Fibroblast of skin of right biceps (primary cell): ENCODE results near the gene C19orf67.
A peak's percentile ranks its signal among the peaks of the same experiment; 100 is the strongest.
"Not testable (repeated sequence)": the region's sequence is repeated elsewhere in the genome, so short reads cannot be mapped to it uniquely, and the experiment has no call there.

Source experiments
- DNase-seq: peaks from one replicate; pipeline ENCODE4 v3.0.0-alpha.2; 2013

C19orf67 gene

GRCh38 chr19:14055396-14055795 is 30.2 kb downstream of the C19orf67 start:
- no peak for DNase-seq

DNA sequence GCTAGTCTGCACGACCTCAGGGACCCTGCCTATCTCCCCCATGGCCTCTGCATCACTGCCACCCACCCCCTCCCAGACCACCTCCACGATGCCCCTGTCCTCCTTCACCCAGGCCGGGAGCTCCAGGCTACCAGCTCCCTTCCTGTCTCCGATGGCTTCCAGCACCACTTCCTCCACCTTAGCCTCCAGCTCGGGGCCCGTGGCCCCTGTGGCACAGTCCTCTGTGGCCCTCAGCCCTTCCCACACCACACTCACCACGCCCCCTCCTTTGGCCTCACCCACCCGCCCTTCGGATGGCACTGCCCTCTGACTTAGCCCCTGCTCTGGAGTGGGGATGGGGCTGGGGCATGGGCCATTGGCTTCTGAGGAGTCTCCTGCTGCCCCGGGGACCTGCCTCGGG is 30.9 kb downstream of the C19orf67 start:
- DNase-seq: no peak

GRCh38 chr19:14054099-14054498 is 31.5 kb downstream of the C19orf67 start:
- no peak for DNase-seq

DNA sequence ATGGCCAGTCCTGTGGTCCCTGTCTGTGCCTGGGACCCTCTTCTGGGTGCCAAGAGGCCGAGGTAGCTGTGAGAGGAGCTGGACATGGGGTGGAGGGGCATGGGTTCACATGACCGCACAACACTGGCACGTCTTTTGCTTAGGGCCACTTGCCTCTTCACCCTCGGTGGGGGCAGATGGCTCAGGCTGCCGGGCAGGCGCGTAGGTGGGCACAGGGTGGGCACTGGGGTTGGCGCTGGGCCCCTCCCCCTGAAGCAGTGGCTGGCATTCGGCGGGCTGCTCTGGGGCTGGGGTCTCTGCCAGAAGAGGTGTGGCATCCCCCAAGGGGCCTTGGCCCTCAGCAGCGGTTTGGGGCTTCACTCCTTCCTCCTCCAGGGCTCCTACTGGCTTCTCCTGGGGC is 32.1 kb downstream of the C19orf67 start:
- DNase-seq: no peak

GRCh38 chr19:14053032-14053431 is 32.6 kb downstream of the C19orf67 start:
- no peak for DNase-seq

DNA sequence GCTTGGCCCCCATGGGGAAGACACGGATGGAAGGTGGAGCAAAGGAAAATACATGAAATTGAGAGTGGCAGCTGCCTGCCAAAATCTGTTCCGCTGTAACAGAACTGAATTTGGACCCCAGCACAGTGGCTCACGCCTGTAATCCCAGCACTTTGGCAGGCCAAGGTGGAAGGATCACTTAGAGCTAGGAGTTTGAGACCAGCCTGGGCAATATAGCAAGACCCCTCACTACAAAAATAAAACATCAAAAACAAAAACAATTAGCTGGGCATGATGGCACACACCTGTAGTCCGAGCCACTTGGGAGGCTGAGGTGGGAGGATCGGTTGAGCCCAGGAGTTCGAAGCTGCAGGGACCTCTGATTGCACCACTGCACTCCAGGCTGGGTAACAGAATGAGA is 33.1 kb downstream of the C19orf67 start:
- DNase-seq: no peak

DNA sequence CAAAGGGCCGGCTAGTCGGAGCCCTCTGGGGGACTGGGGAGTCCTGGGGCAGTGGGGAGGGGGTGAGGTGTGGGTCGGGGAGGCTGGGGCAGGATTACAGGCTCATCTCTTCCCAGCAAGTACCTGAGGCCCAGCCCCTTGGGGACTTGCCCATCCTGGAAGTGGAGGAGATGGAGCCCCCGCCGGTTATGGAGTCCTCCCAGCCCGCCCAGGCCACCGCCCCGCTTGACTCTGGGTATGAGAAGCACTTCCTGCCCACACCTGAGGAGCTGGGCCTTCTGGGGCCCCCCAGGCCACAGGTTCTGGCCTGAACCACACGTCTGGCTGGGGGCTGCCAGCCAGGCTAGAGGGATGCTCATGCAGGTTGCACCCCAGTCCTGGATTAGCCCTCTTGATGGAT is 33.6 kb downstream of the C19orf67 start:
- DNase-seq: no peak

GRCh38 chr19:14050961-14051360 is 34.6 kb downstream of the C19orf67 start:
- not testable (repeated sequence) for DNase-seq

DNA sequence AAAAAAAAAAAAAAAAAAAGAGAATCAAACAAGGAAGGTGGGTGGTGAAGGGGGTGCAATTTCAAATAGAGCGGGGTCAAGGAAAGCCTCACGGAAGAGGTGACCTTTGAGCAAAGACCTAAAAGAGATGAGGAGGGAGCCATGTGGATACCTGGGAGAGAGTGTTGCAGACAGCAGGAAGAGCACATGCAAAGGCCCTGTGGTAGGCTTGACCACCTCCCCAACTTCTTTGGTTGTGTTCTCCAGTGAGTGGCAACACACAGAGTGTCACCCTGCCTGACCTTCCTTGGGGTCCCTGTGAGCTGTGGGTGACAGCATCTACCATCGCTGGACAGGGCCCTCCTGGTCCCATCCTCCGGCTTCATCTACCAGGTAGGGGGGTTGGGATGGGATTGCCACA is 35.1 kb downstream of the C19orf67 start:
- DNase-seq: no peak

- DNase-seq: peak; percentile 18
These were observed 37.0 kb downstream of the C19orf67 start for GRCh38 chr19:14048443-14049153.

- not testable (repeated sequence) for DNase-seq
These were observed 37.7 kb downstream of the C19orf67 start for GRCh38 chr19:14047866-14048265.

GRCh38 chr19:14042659-14043608 is 42.6 kb downstream of the C19orf67 start:
- peak; percentile 52 for DNase-seq

- no peak for DNase-seq
These were observed 46.4 kb downstream of the C19orf67 start for GRCh38 chr19:14039181-14039580.

DNA sequence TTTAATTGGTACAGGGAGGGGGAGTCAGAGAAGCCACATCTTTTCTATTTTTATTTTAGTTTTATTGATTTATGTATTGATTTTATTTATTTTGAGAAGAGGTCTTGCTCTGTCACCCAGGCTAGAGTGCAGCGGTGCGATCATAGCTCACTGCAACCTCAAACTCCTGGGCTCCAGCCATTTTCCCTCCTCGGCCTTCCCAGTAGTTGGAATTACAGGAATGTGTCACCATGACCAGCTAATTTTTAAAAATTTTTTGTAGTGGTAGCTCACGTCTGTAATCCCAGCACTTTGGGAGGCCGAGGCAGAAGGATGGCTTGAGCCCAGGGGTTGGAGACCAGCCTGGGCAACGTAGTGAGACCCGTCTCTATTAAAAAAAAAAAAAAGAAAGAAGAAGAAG is 49.9 kb downstream of the C19orf67 start:
- DNase-seq: peak; percentile 54

- not testable (repeated sequence) for DNase-seq
These were observed 50.4 kb downstream of the C19orf67 start for GRCh38 chr19:14035159-14035558.

DNA sequence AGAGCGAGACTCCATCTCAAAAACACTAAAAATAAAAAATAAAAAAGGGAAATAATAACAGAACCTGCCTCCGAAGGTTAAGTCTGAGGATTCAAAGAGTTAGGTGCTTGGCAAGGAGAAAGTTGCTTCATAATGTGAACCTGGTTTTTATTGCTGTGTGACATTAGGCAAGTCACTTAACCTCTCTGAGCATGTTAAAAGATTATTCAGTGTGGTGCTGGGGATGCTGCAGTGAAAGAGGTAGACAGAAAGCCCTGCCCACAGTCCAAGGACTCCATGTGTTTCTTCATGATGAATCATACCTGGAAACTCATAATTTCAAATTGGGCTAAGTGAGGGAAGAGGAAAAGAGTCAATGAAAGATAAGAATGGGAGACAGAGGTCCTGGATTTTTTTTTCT is 51.6 kb downstream of the C19orf67 start:
- no peak for DNase-seq

DNA sequence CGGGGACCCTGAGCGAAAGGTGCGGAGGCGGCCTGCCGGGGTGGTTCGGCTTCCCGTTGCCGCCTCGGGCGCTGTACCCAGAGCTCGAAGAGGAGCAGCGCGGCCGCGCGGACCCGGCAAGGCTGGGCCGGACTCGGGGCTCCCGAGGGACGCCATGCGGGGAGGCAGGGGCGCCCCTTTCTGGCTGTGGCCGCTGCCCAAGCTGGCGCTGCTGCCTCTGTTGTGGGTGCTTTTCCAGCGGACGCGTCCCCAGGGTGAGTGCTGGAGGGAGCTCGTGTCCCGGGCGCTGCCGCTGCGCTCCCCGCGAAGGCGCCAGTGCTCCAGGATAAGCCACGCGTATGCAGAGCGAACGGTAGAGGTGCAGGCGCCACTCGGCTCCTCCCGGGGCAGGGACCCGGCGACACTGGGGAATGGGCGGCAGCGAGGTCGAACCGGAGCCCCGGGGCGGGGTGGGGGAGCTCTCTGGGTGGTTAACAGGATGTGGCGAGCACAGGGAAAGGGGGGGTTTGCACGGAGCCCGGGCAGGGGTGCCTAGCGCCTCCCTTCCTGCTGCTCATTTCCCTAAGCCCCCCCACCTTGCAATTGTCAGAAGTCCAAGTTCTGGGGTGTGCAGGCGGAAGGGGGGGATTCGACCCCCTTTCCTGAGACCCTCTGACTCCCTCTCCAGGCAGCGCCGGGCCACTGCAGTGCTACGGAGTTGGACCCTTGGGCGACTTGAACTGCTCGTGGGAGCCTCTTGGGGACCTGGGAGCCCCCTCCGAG is 53.7 kb downstream of the C19orf67 start, which contains the start of gene IL27RA:
Gene IL27RA, plus strand, starts transcription at position 44 of the 762 bp plus-strand sequence. Its CDS starts 111 bp downstream, at position 155.
- peak; percentile 64 for DNase-seq
